Stimulated activated naive CD8-positive, alpha-beta T cell treated with anti-CD3 and anti-CD28 coated beads, Interleukin-15, Interleukin-2, amounts not matched to agents 100 ng/mL and 50 ng/mL, for 24 hours (primary cell): ENCODE data around the gene TOPORS.

Source experiments
- H3K27ac Mint-ChIP-seq: one replicate; pipeline ENCODE4 v1.8.0; 2021; ENCODE audit warnings: mild to moderate bottlenecking, mixed read lengths
- H3K27me3 Mint-ChIP-seq: one replicate; pipeline ENCODE4 v1.8.0; 2021; ENCODE audit warnings: mixed read lengths
- H3K36me3 Mint-ChIP-seq: one replicate; pipeline ENCODE4 v1.8.0; 2021; ENCODE audit warnings: low read depth, mixed read lengths
- H3K4me1 Mint-ChIP-seq: one replicate; pipeline ENCODE4 v1.8.0; 2021; ENCODE audit warnings: low read depth, mixed read lengths
- H3K4me3 Mint-ChIP-seq: one replicate; pipeline ENCODE4 v1.8.0; 2021; ENCODE audit warnings: mild to moderate bottlenecking, mixed read lengths
- H3K9me3 Mint-ChIP-seq: one replicate; pipeline ENCODE4 v1.8.0; 2021; ENCODE audit warnings: mixed read lengths

The TOPORS gene

GRCh38 chr9:32501868-32502267 is 50.5 kb downstream of the TOPORS start:
- Mint-ChIP-seq H3K27ac (no peak overlapping the region), H3K9me3 (no peaks in the 10 kb centered on the region), H3K36me3 (peaks cover 23% of the 10 kb centered on the region), H3K27me3 (no peaks in the 10 kb centered on the region), H3K4me3 (no peak overlapping the region), H3K4me1 (no peaks in the 10 kb centered on the region)

GRCh38 chr9:32500768-32501167 is 51.6 kb downstream of the TOPORS start:
- H3K36me3 Mint-ChIP-seq: peaks cover 30% of the 10 kb centered on the region

GRCh38 chr9:32497921-32498320 is 54.5 kb downstream of the TOPORS start:
- H3K9me3 Mint-ChIP-seq: no peaks in the 10 kb centered on the region
- H3K27ac Mint-ChIP-seq: no peak overlapping the region
- no peaks in the 10 kb centered on the region for H3K4me1 Mint-ChIP-seq
- peaks cover 32% of the 10 kb centered on the region for H3K36me3 Mint-ChIP-seq
- H3K27me3 Mint-ChIP-seq: no peaks in the 10 kb centered on the region
- no peak overlapping the region for H3K4me3 Mint-ChIP-seq

More at GRCh38 chr9:32500768-32501167, 51.6 kb downstream of the TOPORS start:
- Mint-ChIP-seq H3K27ac (no peak overlapping the region), H3K9me3 (no peaks in the 10 kb centered on the region), H3K4me1 (no peaks in the 10 kb centered on the region), H3K4me3 (no peak overlapping the region), H3K27me3 (no peaks in the 10 kb centered on the region)

GRCh38 chr9:32490601-32491000 is 61.8 kb downstream of the TOPORS start:
- Mint-ChIP-seq H3K27ac (no peak overlapping the region), H3K27me3 (no peaks in the 10 kb centered on the region), H3K4me1 (no peaks in the 10 kb centered on the region), H3K9me3 (no peaks in the 10 kb centered on the region), H3K36me3 (peaks cover 38% of the 10 kb centered on the region), H3K4me3 (no peak overlapping the region)
